Activated CD4-positive, CD25-positive, alpha-beta regulatory T cell treated with anti-CD3 and anti-CD28 coated beads, Interleukin-2, amount 50 U/mL, for 24 hours (primary cell): Measurements from ENCODE around the gene AGTPBP1.
"Not testable (repeated sequence)": the region's sequence is repeated elsewhere in the genome, so short reads cannot be mapped to it uniquely, and the experiment has no call there.

Experiments
- ATAC-seq, 2 donors: fragments of 150-1000 bp; cut with Tn5 transposase; one replicate each; pipeline ENCODE4 v1.10.0; 2021; ENCODE audit warnings: mild to moderate bottlenecking in 1 of 2, moderate library complexity in 1 of 2

The AGTPBP1 gene

GRCh38 chr9:85631809-85632208 lies 109.9 kb downstream of the AGTPBP1 start:
- no peak for ATAC-seq

DNA sequence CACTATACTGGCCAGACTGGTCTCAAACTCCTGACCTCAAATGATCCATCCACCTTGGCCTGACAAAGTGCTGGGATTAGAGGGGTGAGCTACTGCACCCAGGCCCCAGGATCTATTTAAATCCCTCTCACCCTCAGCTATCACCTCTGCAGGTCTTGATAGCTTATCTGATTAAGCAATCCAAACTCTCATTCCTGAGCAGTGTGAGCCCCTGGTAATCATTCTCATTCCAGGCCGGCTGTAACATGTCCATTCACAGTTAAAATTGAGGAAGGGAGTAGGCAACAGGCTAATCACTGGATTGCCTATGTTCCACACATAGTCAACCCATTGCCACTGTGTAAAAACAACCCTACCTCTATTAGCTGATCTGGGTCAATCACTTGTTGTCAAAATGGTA lies 111.1 kb downstream of the AGTPBP1 start:
- no peak for ATAC-seq

DNA sequence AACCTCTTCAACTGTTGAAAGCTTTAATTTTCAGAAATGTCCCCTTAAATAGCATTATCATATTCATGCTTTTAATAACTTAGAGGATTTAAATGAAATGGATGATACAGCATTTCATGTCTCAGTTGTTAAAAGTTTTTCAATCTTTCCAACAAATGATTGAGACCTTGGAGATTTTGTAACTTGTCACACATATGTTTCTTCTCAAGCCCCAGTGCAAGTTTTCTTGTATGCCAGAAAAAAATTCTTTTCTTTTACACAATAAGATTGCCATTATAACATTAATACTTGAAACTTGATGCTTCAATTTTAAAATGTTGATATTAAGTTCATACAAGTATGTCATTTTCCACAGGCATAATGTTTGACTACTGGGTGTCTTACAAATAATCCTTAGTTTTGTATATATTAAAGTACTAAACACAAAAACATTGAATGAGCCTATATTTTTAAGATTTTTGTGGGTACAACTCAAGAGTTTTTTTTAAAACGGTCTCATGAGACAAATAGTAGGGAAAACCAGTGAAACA lies 124.5 kb downstream of the AGTPBP1 start:
- no peak for ATAC-seq

GRCh38 chr9:85615792-85616191 lies 126.0 kb downstream of the AGTPBP1 start:
- no peak for ATAC-seq

GRCh38 chr9:85610074-85610860 lies 131.5 kb downstream of the AGTPBP1 start:
- peak; percentile 76 to 85 for ATAC-seq

GRCh38 chr9:85605905-85606304 lies 135.8 kb downstream of the AGTPBP1 start:
- no peak for ATAC-seq

DNA sequence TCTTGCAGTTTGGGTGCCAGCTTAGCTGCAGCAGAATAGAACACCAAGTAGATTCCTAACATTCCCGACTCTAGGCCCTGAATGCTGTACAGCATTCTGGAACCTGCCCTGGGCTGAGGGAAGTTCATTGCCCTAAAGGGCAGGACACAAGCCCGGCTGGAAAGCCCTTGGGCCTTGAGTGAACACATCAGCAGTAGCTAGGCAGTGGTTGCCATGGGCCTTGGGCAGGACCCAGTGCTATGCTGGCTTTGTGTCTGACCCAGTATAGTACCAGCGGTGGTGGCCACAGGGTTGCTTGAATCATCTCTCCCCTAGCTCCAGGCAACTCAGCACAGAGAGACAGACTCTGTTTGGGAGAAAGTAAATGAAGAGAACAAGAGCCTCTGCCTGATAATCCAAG lies 137.8 kb downstream of the AGTPBP1 start:
- no peak for ATAC-seq

GRCh38 chr9:85602742-85603141 lies 139.0 kb downstream of the AGTPBP1 start:
- no peak for ATAC-seq

DNA sequence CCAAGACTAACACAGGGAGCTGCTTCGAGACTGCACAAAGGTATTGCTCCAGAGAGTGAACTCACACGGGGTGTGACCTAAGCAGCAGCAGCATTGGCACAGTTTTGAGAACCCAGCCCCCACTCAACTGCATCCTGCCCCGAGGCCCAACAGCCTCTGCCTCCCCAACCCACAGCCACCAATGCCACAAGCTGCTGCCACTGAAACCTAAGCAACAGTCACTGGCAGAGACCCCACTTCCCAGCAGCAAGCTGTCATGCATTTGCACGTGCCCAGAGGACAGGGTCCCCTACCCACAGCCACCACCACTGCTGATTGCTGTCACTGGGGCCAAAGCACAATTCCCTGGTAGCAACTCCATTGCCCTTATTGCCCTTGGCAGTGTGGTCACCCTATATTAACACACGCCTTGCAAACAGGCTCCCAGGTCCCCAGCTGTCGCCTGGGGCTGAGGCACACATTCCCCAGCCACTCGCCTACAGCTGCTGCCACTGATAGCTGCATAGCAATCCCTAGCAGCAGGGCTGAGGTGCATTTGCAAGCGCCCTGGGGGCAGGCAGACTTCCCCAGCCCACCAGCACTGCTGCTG lies 141.0 kb downstream of the AGTPBP1 start:
- no peak for ATAC-seq

- no peak for ATAC-seq
Observed at GRCh38 chr9:85599540-85600105, 142.1 kb downstream of the AGTPBP1 start.

DNA sequence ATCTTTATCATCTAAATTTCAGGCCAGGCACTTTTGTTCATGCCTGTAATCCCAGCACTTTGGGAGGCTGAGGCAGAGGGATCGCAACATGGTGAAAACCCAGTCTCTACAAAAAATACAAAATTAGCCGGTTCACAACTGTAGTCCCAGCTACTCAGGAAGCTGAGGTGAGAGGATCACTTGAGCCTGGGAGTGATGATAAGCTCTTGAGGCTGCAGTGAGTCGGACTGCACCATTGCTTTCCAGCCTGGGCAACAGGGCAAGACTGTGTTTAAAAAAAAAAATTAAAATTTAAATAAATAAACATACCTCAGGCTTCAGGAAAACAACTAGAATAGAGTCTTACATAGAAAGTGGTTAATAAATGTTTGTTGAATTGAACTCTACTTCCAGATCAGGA lies 147.4 kb downstream of the AGTPBP1 start:
- no peak for ATAC-seq

- no peak for ATAC-seq
Observed at GRCh38 chr9:85586684-85587083, 155.1 kb downstream of the AGTPBP1 start.

DNA sequence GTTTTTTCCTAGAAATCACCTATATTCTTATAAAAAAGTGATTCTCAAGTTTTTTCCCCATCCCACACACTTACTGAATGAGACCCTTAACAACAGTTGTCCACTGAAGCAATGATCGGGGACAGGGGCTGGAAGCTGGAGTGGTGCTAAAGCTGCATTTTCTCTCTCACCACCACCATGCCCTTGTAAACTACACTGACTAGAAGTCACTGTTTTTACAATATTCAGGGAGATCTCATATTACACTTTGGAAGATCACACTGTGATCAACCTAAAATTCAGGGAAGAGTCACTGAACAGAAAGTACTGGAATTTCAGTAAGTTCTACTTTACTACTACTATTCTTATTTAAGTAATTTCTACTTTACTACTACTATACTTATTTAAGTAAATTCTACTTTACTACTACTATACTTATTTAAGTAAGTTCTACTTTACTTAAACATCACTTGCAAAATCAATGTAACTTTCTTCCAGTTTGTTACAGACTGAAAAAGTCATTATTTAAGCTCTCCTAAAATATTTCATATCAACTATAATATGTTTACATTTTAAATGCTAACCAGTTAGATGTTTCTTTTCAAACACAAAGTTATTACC lies 164.3 kb downstream of the AGTPBP1 start:
- no peak for ATAC-seq

DNA sequence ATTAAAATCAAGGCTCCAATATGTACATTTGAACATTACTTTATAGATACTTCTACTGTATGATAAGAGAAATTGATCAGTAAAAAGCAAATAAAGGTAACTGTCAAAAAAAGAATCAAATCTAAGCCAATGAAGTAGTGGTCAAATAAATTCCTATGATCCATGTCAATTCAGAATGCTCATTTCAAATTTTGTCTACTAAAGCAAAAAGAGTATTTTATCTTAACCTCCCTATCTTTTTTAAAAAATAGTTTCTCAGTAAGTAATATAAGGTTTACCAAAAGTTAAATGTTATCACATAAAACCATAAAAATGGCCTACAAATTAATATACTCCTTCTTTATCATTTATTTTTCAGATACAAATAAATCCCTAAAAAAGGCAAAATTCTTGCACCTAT lies 165.9 kb downstream of the AGTPBP1 start:
- ATAC-seq = no peak

DNA sequence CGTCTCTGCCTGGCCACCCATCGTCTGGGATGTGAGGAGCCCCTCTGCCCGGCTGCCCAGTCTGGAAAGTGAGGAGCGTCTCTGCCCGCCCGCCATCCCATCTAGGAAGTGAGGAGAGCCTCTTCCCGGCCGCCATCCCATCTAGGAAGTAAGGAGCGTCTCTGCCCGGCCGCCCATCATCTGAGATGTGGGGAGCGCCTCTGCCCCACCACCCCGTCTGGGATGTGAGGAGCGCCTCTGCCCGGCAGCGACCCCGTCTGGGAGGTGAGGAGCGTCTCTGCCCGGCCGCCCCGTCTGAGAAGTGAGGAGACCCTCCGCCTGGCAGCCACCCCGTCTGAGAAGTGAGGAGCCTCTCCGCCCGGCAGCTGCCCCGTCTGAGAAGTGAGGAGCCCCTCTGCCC lies 168.2 kb downstream of the AGTPBP1 start:
- ATAC-seq = not testable (repeated sequence)

GRCh38 chr9:85572917-85573316 lies 168.8 kb downstream of the AGTPBP1 start:
- not testable (repeated sequence) for ATAC-seq

DNA sequence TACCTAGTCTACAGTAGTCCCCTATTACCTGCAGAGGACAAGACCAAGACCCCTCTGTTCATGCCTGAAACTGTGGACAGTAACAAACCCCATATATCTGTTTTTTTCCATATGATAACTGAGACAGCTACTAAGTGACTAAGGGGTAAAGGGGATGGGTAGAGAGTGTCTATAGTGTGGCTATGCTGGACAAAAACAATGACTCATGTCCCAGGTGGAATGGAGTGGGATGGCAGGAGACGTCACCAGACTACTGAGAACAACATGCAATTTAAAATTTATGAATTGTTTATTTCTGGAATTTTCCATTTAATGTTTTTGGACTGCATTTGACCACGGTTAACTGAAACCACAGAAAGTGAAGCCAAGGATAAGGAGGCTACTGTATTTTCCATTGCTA lies 171.8 kb downstream of the AGTPBP1 start:
- no peak for ATAC-seq

DNA sequence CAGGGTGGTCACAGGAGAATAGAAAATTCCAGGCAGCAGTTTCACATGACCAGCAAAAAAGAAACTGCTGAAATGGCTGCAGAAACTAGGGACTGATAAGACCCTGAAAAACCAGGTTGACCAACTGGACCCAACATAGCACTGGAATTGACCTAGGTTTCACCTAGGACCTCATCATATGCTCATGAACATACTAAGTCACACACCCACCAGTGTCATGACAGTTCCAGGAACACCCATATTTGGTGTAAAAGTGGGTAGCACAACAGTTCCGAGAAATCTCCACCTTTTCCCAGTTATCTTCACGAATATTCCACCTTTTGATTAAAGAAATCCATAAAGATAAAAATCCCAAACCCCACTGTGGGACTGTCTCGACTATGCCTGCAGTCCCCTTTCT lies 182.2 kb downstream of the AGTPBP1 start:
- ATAC-seq = no peak

- ATAC-seq = no peak
Observed at GRCh38 chr9:85554349-85554748, 187.4 kb downstream of the AGTPBP1 start.

DNA sequence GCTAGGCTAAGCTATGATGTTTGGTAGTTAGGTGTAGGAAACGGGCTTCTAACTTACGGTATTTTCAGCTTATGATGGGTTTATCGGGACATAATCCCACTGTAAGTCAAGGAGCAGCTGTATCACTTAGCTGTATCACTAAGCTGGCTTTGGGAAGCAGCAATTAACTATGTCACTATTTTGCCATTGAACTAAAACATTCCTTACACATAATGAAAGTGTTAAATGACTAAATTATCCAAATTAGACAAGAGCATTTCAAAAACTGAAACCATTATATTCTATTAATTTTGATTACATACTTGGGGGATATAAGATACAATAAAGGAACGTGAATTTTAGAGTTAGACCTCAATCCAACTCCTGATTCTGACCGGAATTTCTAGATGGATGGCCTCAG lies 188.3 kb downstream of the AGTPBP1 start:
- ATAC-seq = no peak

DNA sequence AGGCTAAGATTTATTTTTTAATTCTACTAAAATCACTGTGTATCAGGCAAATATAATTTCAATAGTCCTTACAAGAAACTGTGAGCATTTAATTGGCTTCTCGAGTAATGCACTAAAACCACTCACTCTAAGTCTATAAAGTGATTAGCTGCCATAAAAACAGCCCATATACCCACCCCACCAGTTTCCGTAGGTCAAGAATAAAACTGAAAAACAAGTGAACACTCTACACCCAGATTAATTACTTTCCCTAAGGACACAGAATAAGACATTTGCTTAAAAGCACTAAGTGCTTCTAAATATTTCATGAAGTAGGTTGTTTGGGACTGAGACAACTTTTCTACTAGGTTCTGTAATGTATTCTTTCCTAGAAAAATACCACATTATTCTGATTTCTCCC lies 194.2 kb downstream of the AGTPBP1 start:
- ATAC-seq = no peak

GRCh38 chr9:85543196-85543595 lies 198.6 kb downstream of the AGTPBP1 start:
- ATAC-seq = no peak

GRCh38 chr9:85541876-85542275 lies 199.9 kb downstream of the AGTPBP1 start:
- no peak for ATAC-seq

DNA sequence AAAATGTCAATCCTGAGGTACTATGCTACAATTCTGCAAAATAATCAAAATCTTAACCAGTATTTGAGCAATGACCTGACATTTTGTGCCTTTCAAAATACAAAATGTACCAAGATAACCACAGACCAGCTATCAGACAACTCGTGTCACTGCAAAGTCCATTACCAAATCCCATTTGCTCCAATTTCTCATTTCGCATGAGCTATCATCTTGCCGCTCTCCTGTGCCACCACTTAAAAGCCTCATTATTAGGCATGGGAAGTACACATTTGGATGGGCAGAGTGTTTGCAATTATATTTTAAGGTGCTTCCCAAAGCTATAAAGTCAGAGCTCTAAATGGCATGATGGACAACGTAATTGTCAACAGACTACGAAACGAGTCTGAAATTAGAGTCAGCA lies 205.2 kb downstream of the AGTPBP1 start:
- ATAC-seq = no peak
